ENCODE data around the gene GCN1.

Gene GCN1

GRCh38 chr12:120136093-120136770 lies 58.3 kb downstream of the GCN1 start:
- DNase-seq: no peak

GRCh38 chr12:120134307-120134980 lies 60.1 kb downstream of the GCN1 start:
- no peak for DNase-seq

- no peak for DNase-seq
Observed at GRCh38 chr12:120132863-120133385, 61.6 kb downstream of the GCN1 start.

GRCh38 chr12:120132054-120132836 lies 62.3 kb downstream of the GCN1 start:
- DNase-seq: no peak

- no peak for DNase-seq
Observed at GRCh38 chr12:120131116-120131515, 63.4 kb downstream of the GCN1 start.

- no peak for DNase-seq
Observed at GRCh38 chr12:120130011-120130410, 64.5 kb downstream of the GCN1 start.

GRCh38 chr12:120126635-120127005 lies 67.9 kb downstream of the GCN1 start:
- no peak for DNase-seq

GRCh38 chr12:120125792-120126634 lies 68.5 kb downstream of the GCN1 start:
- no peak for DNase-seq

GRCh38 chr12:120125029-120125428 lies 69.5 kb downstream of the GCN1 start:
- DNase-seq: no peak

GRCh38 chr12:120121766-120122293 lies 72.7 kb downstream of the GCN1 start:
- no peak for DNase-seq

GRCh38 chr12:120121343-120121742 lies 73.2 kb downstream of the GCN1 start:
- DNase-seq: no peak

- DNase-seq: no peak
Observed at GRCh38 chr12:120119271-120119973, 75.1 kb downstream of the GCN1 start.

GRCh38 chr12:120118321-120119061 lies 76.0 kb downstream of the GCN1 start:
- no peak for DNase-seq

- DNase-seq: no peak
Observed at GRCh38 chr12:120117961-120118320, 76.6 kb downstream of the GCN1 start.

- peak; percentile 97 for DNase-seq
Observed at GRCh38 chr12:120116792-120117651, 77.5 kb downstream of the GCN1 start.

- DNase-seq: no peak
Observed at GRCh38 chr12:120116441-120116791, 78.1 kb downstream of the GCN1 start, which contains the start of gene RAB35. RAB35 (minus strand) TSS chr12:120116753; CDS start chr12:120116650, 103 bp downstream.

GRCh38 chr12:120115692-120116440 lies 78.6 kb downstream of the GCN1 start:
- DNase-seq: no peak

- no peak for DNase-seq
Observed at GRCh38 chr12:120115066-120115465, 79.4 kb downstream of the GCN1 start.
